HG03342 (cell line): ENCODE data around the gene PNMA8C.
"Not testable (repeated sequence)": the region's sequence is repeated elsewhere in the genome, so short reads cannot be mapped to it uniquely, and the experiment has no call there.

Source experiments
- ATAC-seq: cut with Tn5 transposase; IDR thresholded peaks from one replicate; pipeline ENCODE4 v1.9.1; 2021; ENCODE audit warnings: mild to moderate bottlenecking, moderate library complexity; ENCODE audit not compliant: unreplicated experiment

Gene PNMA8C

DNA sequence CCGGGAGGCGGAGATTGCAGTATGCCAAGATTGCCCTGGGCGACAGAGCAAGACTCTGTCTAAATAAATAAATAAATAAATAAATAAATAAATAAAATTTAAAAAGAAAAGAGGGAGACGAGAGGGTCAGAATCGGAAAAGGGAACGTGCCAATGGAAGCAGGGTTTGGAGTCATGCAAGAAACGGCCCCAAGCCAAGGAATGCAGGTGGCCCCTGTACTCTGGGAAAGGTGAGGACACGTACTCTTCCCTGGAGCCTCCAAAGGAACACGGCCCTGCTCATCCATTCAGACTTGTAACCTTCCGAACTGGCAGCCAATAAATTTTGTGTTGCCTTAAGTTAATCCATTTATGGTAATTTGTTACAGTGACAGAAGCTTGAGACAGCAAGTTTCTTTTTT, 19.9 kb upstream of the PNMA8C start:
- ATAC-seq = no peak

DNA sequence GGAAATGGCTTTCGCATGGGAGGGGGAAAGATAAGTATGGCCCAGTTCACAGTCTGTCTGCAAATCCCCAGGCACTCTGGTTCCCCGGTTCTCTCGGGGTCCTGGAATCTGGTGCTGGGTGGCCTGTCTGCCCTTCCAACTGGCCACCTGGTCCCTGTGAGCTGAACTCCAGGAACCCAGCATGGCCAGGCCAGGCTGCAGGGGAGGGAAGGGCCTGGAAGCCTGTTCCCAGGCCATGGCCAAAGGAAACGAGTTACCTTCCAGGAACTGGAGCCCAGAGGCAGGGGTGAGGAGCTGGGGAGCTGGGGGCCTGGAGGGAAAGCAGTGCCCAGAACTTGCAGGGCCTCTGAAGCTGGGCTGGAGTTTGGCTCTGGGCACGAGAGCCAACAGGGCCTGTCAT, 19.1 kb upstream of the PNMA8C start:
- no peak for ATAC-seq

DNA sequence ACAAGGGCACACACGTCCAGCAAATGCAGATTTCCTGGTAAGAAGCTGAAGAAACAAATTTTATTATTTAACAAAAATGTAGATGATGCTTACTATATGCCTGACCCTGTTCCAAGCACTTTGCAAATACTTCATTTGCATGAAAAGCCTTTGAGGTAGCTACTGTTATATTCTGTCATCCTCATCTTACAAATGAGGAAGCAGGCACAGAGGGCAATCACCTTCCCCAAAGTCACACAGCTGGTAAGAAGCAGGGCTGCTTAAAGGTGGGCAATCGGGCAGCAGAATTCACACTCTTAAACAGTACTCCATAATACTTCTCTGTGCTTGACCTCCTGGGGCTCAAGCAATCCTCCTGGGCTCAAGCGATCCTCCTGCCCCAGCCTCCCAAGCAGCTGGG, 18.3 kb upstream of the PNMA8C start:
- no peak for ATAC-seq

DNA sequence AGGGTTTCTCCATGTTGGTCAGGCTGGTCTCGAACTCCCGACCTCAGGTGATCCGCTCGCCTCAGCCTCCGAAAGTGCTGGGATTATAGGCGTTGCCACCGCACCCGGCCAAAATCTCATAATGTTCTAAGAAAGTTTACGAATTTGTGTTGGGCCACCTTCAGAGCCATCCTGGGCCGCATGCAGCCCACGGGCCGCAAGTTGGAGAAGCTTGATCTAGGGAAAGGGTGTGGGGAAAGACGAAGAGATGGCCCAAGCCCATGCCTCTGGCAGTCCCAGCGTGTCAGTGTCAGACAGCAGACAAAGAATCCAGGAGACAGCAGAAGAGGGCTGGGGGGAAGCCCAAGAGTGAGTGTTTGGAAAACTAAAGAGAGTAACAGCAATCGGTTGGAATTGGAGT, 17.3 kb upstream of the PNMA8C start:
- ATAC-seq = no peak

DNA sequence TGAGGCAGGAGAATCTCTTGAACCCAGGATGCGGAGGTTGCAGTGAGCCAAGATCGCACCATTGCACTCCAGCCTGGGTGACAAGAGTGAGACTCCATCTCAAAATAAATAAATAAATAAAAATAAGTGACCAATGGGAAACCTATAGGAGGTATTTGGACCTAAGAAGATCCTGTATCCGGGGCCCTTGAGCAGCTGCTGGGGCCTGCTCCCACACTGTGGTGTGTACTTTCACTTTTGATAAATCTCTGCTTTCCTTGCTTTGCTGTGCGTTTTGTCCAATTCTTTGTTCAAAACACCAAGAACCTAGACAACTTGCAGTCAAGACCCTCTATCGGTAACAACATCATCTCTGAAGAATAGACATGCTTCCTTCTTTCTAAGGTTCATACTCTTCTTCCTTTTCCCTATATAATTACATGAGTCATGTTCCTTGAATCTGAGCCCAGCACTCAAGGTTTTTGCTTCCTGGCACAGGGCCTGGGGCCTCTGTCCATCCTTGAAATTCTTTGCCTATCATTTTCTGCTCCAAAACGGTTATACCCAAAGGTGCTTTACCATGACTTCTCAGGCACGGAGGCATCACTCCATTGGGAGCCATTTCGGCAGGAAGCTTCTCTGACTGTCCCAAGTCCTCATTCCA, 14.2 kb upstream of the PNMA8C start:
- no peak for ATAC-seq

DNA sequence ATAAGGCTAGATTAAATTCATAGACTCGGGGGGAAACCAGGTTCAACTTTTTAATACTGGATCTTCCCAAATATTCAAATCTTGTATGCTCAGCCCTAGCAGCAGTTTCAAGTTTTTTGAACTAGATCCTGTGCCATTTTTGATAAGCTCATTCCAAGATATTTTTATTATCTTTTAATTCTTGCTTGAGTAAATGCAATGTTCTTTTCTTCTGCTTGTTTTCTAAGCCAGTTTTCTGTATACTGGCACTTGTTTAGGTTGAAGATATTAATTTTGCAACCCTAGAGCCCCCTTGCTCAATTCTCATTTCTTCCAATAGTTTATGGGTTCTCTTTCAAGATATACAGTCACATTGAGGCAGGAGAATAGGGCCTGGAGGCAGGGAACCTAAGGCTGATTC, 13.1 kb upstream of the PNMA8C start:
- no peak for ATAC-seq

DNA sequence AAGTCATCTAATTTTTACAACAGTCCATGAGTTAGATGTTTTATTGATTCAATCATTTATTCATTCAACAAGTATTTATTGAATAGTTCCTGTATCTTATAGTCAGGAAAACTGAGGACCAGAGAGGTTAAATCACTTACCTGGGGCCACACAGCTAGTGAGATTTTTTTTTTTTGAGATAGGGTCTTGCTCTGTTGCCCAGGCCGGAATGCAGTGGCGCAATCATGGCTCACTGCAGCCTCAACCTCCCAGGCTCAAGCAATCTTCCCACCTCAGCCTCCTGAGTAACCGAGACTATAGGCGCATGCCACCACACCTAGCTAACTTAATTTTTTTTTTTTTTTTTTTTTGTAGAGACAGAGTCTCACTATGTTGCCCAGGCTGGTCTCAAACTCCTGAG, 7.0 kb upstream of the PNMA8C start:
- not testable (repeated sequence) for ATAC-seq

DNA sequence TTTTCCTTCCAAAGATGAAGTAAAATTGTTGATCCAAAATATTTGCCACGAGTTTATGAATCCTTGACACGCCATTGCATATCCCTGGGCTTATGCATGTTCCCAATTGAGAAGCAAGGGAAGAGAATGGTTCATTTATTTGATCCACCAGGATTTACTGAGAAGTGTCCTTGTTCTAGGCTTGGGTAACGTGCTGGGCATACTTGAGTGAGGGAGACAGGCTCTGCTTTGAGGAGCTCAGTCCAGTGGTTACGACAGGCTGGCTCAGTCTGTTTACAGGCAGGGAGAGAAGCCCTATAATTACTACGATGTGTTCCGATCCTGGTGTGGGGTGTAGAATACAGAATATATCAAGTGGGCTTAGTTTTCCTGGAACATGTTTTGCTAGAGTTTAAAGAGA, 6.3 kb upstream of the PNMA8C start:
- ATAC-seq = no peak

DNA sequence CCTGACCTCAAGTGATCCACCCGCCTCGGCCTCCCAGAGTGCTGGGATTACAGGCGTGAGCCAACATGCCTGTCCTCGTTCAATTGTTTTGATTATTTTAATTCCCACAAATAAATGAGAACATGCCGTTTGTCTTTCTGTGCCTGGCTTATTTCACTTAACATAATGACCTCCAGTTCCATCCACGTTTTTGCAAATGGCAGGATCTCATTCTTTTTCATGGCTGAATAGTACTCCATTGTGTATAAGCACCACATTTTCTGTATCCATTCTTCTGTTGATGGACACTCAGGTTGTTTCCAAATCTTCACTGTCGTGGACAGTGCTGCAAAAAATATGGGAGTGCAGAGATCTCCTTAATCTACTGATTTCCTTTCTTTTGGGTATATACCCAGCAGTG, 4.7 kb upstream of the PNMA8C start:
- ATAC-seq = not testable (repeated sequence)

DNA sequence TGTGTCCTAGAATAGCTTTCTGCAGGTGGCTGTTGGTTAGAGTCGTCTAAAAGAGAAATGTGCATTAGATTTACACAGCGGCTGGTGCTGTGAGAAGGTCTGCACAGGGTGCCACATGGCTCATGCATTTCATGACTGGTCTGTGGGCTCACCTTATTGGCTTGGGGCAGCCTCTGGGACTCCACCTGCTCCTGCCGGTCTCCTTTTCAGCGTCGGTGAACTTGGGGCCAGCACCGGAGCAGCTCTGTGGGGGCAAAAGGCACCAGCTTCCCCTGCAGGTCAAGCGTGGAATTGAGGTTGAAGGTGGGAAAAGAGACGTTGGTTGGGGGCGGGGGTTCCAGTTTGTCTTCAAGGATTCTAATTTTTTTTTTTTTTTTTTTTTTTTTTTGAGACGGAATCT, 3.1 kb upstream of the PNMA8C start:
- ATAC-seq = no peak

DNA sequence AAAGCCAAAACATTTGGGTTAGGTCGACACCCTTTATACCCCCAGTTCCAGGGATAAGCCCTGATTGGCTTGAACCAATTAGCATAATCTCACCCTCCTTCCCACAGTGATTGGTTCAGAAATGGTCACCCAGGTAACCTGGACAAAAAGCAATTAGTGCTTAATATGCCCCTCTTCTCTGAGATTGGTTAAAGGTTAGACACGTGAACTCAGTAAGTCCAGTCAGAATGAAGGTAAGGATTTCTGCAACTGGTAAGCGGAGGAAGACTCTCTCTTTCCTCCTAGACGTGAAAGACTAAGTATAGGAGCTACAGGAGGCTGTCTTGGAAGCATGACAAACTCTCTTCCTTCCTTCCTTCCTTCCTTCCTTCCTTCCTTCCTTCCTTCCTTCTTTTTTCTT, 1.3 kb upstream of the PNMA8C start:
- ATAC-seq = no peak

DNA sequence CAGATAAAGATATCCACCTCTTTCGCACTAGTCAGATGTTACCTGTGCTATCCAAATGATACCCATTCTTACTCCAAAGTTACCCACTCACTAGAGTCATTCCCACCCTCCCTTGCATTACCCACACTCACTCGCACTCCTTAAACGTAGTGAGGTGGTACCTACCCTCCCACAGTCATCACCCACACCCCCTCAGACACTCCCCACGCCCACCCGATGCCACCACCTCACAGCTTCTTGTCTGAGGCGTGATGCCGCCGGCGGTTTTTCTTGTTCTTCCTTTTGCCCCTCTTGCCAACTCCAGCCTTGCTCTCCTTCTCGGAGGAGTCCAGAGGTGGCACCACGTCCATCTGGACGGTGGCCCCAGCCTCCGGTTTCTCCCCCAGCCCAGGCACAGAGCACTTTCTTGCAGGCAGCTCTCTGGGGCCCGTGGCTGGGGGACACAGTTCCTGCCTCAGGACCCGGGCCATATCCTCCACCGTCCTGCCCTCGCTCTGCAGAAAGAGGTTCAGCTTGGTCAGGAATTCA, 1.2 kb downstream of the PNMA8C start:
- no peak for ATAC-seq

DNA sequence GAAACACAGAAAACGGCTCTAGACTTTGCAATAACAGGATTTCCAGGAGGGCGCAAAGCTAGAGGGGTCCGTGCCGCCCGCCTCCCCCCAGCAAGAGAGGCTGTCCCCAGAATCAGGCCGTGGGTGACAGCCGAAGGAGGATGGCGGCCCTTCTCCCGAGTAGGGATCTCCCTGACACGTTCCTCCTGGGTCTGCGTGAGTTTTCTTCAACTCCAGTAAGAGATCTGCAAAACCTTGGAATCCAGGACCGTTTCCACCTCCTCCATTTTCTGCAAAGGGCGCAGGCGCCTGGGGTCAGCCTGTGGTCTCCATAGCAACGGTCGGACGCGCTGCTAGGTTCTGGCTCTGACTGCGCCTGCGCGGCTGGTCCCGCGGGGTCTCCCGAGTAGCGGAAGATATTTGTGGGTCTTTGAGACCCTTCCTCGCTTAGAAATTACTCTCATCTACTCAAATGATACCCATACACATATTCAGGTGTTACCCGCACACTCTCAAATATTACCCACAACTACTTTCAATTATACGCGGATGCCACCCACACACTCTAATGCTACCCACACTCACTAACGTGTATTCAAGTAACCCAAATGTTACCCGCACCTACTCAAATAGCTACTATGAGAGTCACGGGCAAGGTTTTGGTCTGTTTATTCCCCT, 2.1 kb downstream of the PNMA8C start:
- no peak for ATAC-seq

DNA sequence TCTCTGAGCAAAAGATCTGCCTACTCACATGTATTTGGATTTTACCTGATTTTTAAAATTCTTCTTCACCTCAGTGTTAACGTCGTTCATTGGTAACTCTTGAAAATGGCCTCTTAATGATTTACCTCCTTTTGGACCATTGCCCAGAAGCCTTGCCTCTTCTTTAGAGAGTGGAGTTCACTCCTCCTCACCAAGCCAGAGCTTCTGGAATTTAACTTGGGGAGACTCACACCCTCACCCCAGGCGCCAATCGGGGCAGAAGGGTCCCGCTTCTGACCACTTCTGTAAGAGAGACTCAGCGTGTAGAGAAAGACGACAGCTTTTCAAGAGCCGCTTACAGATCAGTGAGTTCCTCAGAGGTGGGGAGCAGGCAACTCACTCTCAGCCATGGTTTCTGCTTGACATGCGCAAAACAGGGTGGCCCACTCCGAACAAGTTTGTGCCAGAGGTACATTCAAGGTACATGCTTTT, 2.7 kb downstream of the PNMA8C start:
- ATAC-seq = no peak

DNA sequence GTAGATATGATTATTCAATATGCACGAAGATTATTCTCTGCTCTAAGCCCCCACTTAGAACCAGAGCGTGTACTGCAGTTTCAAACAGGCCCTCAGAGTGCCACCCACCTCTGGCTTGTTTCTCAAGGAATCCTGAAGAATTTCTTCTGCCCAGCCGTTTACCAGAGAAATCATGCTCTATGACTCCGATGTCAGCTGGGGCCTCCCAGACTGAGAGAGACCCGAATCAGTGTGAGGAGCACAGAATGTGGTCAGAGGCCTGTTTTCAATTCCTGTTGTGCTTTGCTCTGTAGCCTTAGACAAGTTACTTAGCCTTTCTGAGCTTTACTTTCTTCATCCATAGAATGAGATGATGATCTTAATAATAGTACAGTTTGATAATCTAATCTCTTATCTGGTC, 5.5 kb downstream of the PNMA8C start:
- no peak for ATAC-seq

DNA sequence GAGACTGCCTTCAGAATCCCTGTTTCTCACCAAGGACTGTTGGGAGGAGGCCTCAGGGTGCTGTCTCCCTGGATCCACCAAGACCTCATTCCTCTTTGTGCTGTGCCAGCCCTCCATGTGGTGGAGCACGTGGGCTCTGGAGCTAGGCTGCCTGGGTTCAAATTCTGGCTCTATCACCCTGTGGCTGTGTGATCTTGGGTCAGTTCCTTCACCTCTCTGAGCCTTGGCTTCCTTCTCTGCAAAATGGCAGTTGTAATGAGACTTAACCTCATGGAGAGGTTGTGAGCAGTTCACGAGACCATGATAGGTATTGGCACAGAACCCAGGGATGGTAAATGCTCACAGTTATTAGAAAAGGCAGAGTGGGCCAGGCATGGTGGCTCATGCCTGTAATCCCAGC, 6.4 kb downstream of the PNMA8C start:
- no peak for ATAC-seq

DNA sequence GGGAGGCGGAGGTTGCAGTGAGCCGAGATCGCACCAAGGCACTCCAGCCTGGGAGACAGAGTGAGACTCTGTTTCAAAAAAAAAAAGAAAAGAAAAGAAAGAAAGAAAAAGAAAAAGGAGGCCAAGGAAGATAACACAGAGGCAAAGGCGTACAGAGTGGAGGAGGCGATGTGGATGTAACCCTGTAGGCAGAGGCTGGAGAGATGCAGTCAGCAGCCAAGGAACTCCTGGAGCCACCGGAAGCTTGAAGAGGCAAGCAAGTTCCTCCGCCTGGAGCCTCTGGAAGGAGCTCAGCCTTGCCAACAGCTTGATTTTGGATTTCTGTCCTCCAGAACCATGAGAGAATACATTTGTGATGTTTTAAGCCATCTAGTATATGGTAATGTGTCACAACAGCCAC, 8.7 kb downstream of the PNMA8C start:
- ATAC-seq = no peak

DNA sequence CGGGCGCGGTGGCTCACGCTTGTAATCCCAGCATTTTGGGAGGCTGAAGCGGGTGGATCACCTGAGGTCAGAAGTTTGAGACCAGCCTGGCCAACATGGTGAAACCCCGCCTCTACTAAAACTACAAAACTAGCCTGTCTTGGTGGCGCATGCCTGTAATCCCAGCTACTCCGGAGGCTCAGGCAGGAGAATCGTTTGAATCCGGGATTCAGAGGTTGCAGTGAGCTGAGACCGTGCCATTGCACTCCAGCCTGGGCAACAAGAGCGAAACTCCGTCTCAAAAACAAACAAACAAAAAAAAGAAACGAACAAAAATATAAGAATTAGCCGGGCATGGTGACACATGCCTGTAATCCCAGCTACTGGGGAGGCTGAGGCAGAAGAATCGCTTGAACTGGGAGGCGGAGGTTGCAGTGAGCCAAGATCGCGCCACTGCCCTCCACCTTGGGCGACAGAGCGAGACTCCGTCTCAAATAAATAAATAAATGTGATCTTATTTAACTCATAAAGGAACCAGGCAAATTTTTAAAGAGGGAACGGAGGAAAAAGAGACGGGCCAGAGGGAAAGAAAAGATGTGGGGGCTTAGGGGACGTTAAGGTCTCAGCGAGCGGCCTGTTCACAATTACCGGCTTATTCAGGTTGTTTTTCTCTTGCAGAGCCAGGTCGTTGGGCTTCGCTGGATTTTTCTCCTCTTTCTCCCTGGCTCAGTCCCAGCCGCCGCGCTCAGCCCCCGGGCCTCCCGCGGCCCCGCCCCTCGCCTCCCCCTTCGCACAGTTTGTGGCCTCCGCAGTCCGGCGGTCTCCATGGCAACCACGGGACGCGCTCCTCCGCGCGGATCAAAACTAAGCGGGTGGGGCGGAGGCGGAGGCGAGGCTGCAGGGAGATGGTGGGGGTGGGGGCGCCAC, 12.7 kb downstream of the PNMA8C start:
- not testable (repeated sequence) for ATAC-seq

DNA sequence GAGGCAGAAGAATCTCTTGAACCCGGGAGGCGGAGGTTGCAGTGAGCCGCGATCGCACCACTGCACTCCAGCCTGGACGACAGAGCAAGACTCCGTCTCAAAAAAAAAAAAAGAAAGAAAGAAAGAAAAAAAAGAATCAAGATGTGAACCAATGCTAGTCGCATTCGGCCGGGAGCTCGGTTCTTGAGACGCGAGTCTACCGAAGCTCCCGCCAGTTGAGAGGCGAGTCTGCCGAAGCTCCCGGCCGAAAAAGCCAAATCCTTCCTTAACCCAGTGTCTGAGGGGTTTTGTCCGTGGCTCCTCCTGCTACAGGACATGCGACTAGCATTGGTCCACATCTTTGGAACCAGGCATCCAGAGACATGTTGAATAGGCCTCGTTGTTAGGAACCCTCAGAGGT, 13.8 kb downstream of the PNMA8C start:
- ATAC-seq = not testable (repeated sequence)

DNA sequence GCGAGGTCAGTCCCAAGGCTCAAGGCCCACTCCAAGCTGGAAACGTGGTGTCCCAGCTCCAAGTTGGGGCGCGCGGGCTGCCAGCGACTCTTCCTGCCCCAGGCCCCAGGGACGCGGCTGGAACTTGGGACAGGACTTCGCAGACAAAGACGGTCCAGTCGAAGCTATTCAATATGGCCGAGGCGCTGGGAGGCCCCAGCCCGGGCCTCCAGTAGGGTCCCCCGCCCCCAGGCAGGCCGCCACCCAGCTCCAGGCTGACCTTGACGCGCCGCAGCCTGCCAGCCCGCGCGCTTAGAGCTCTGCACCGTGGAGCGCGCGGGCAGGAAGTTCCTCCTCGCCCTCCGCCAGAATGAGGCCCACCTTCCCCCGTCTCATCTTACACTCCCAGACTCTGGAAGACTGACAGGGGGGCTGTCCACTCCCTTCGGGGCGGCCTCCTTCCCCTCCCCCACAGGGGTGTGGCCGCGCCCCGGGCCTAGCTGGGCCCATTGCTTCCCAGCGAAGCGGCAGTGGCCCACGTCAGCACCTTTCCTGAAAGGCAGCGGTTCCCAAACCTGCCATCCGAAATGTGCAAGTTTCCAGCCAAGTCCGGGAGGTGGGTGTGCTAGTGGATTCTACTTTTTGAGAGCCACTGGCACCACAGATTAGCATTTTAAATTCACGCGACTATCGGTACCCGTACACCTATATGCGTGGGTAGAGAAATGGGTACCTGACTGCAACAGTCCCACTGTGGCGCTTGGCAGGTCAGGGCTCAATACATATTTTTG, 15.3 kb downstream of the PNMA8C start, which contains the start of gene CCDC8:
CCDC8 (minus strand) TSS at position 303 of the 770 bp plus-strand sequence. CDS start 754 bp downstream, outside the sequence.
- no peak for ATAC-seq
